K562 (cell line): ENCODE measurements around the gene PPP1R13L. TPM values are rescaled to one million over a fixed set of nuclear protein-coding genes. Genes with fewer than 3 reads are reported as not detected.

Experiments used
- BRCA1 ChIP-seq, 2 experiments: fragments of 450-650 bp in 1 of 2; sonication (generic) in 1 of 2; formaldehyde crosslinking in 1 of 2; IDR thresholded peaks; 2 replicates each; pipeline versions ENCODE4 v1.5.0 to v1.6.1; 2017 to 2020; ENCODE audit warnings: mild to moderate bottlenecking in 1 of 2, missing genetic modification reagents in 1 of 2
- CHD2 ChIP-seq: IDR thresholded peaks from 2 replicates; pipeline ENCODE4 v1.6.1; 2011; ENCODE audit warnings: low read depth, low read length
- ESRRA ChIP-seq: fragments of 450-650 bp; IDR thresholded peaks from 2 replicates; pipeline ENCODE4 v1.6.1; 2014; ENCODE audit warnings: low read depth, mild to moderate bottlenecking, moderate library complexity, borderline replicate concordance
- ID3 ChIP-seq, 2 experiments: fragments of 250-450 bp in 1 of 2; fragments of 450-650 bp in 1 of 2; sonication (Bioruptor Pico) in 1 of 2; IDR thresholded peaks; 2 replicates each; pipeline versions ENCODE4 v1.6.1 to v1.8.0; 2016 to 2021; ENCODE audit warnings: mild to moderate bottlenecking in 2 of 2, moderate library complexity in 2 of 2, missing compliant biosample characterization in 1 of 2, missing genetic modification characterization in 1 of 2
- MEF2D ChIP-seq: conservative IDR thresholded peaks from 2 replicates; pipeline ENCODE4 v1.6.1; 2016; ENCODE audit warnings: low read depth, missing genetic modification characterization, missing compliant biosample characterization
- MEIS2 ChIP-seq: fragments of 450-650 bp; IDR thresholded peaks from 2 replicates; pipeline ENCODE4 v1.6.1; 2014; ENCODE audit warnings: mild to moderate bottlenecking; ENCODE audit not compliant: partially characterized antibody
- NCOA1 ChIP-seq: fragments of 450-650 bp; IDR thresholded peaks from 2 replicates; pipeline ENCODE4 v1.6.1; 2016; ENCODE audit warnings: low read depth
- NFIC ChIP-seq: fragments of 450-650 bp; IDR thresholded peaks from 2 replicates; pipeline ENCODE4 v1.6.1; 2017; ENCODE audit warnings: mild to moderate bottlenecking, inconsistent platforms
- PREB ChIP-seq: sonication (generic); formaldehyde crosslinking; IDR thresholded peaks from 2 replicates; pipeline ENCODE4 v1.8.1; 2023; ENCODE audit warnings: mild to moderate bottlenecking, missing genetic modification reagents
- SIN3B ChIP-seq: fragments of 450-650 bp; IDR thresholded peaks from 2 replicates; pipeline ENCODE4 v1.6.1; 2017; ENCODE audit warnings: low read depth, mild to moderate bottlenecking, moderate library complexity
- SMAD4 ChIP-seq: fragments of 250-450 bp; sonication (Bioruptor Pico); conservative IDR thresholded peaks from 2 replicates; pipeline ENCODE4 v1.8.0; 2021; ENCODE audit warnings: inconsistent platforms, mild to moderate bottlenecking, moderate library complexity
- SRSF7 ChIP-seq: fragments of 200-400 bp; formaldehyde crosslinking; optimal IDR thresholded peaks from 2 replicates; pipeline ENCODE3; 2017; ENCODE audit warnings: mild to moderate bottlenecking, low read depth, low read length
- SUPT5H ChIP-seq: fragments of 450-650 bp; IDR thresholded peaks from 2 replicates; pipeline ENCODE4 v1.6.1; 2016
- ZBTB11 ChIP-seq, 3 experiments: fragments of 200-800 bp in 1 of 3; fragments of 250-450 bp in 1 of 3; fragments of 450-650 bp in 1 of 3; sonication (Bioruptor Pico) in 1 of 3; sonication (Bioruptor generic) in 1 of 3; formaldehyde crosslinking in 1 of 3; IDR thresholded peaks; 2 replicates each; pipeline versions ENCODE4 v1.6.1 to v1.8.0; 2016 to 2022; ENCODE audit warnings: mild to moderate bottlenecking in 2 of 3, missing genetic modification characterization in 2 of 3, missing compliant biosample characterization in 1 of 3, moderate library complexity in 1 of 3
- ZFP30 ChIP-seq: fragments of 250-450 bp; sonication (Bioruptor Pico); IDR thresholded peaks from 2 replicates; pipeline ENCODE4 v1.8.0; 2022; ENCODE audit warnings: moderate library complexity, mild to moderate bottlenecking, inconsistent platforms, borderline replicate concordance
- ZNF197 ChIP-seq: fragments of 200-800 bp; sonication (Bioruptor generic); IDR thresholded peaks from 2 replicates; pipeline ENCODE4 v1.6.1; 2016; ENCODE audit warnings: low read depth, missing genetic modification characterization, missing compliant biosample characterization
- ZNF212 ChIP-seq: fragments of 450-650 bp; formaldehyde crosslinking; IDR thresholded peaks from 2 replicates; pipeline ENCODE4 v1.4.0; 2020; ENCODE audit warnings: mild to moderate bottlenecking
- ZNF253 ChIP-seq: fragments of 250-450 bp; sonication (Bioruptor Pico); conservative IDR thresholded peaks from 2 replicates; pipeline ENCODE4 v1.6.1; 2021; ENCODE audit warnings: mild to moderate bottlenecking
- ZNF274 ChIP-seq: IDR thresholded peaks from 2 replicates; pipeline ENCODE4 v1.6.1; 2011; ENCODE audit warnings: low read depth, mild to moderate bottlenecking, low read length, moderate library complexity, borderline replicate concordance
- ZNF444 ChIP-seq: fragments of 250-450 bp; sonication (Bioruptor Pico); IDR thresholded peaks from 2 replicates; pipeline ENCODE4 v1.4.0; 2020; ENCODE audit warnings: mild to moderate bottlenecking, moderate library complexity
- ZNF778 ChIP-seq: fragments of 450-650 bp; formaldehyde crosslinking; IDR thresholded peaks from 2 replicates; pipeline ENCODE4 v1.4.0; 2020; ENCODE audit warnings: mild to moderate bottlenecking, moderate library complexity
- polyA plus RNA-seq, 8 experiments: library from polyadenylated mRNA; depleted of rRNA in 4 of 8; stranded (reverse) in 5 of 8; unstranded in 3 of 8; fragments of >200 nt; fragmentation: Nextera tagmentation in 2 of 8; fragmentation: Illumina TruSeq in 1 of 8; extraction: Ambion mirVana in 2 of 8; extraction: Trizol in 1 of 8; gene quantifications; 2 replicates each; pipeline versions ENCODE4 v1.2.1 to v1.2.3, GENCODE V29; 2011 to 2014; ENCODE audit warnings: inconsistent platforms in 1 of 8, missing spikeins in 1 of 8
- total RNA-seq, 7 experiments: library from RNA; depleted of rRNA in 6 of 7; stranded (reverse); fragments of >200 nt in 6 of 7; fragmentation: Illumina TruSeq in 2 of 7; extraction: Trizol in 2 of 7; gene quantifications; 2 replicates each; pipeline versions ENCODE4 v1.2.1 to v1.2.3, GENCODE V29; 2011 to 2021; ENCODE audit warnings: low replicate concordance in 1 of 7
- TF ChIP-seq, protein P1 (sequence below): sonication (generic); formaldehyde crosslinking; IDR thresholded peaks from 2 replicates; pipeline ENCODE4 v1.8.1; 2023; ENCODE audit warnings: mild to moderate bottlenecking, missing genetic modification reagents, moderate library complexity

PPP1R13L gene
- total and polyA plus RNA-seq, 9 of the 15 experiments (the other 6 are each of a cell fraction or from before 2014, with no cell fraction given) = 0.32 to 6.7 (median 2.0) TPM

DNA sequence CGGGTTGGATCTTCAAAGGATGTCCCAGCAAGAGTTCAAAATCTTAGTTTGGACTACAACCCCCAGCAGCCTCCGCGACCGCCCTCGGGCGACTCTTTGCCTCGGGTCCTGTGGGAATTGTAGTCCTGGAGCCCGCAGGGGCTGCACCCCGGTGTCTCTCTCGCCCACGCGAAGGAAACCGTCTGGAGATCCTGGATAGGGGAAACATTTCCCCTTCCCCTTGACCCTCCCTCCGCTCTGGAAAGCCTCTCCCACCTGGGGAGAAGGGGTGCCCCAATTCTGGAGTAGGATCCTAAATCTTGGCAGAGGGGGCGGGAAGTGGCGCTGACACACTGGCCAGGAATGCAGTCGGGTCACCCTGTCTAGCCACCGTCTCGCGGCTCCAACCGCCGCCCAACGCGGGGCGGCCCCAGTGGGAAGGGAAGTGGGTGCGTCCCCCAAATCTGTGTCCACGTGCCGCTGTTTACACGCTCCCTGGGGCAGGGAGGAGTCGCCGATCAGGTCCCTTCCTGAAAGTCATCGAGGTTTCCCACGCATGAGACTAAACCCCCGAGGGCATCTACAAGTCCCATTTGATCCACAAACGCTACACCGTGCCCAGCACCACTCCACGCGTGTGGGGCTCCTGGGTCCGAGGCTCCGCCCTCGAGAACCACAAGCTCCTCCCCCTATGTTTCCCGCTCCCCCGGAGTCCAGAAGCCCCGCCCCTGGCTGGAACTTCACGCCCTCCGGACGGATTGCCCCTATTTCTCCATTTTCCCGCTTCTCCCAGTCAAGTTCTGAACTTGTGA, 761 bp upstream of the PPP1R13L start (continued):
- no peak for TF ChIP-seq PREB (CRISPR knock-in tag)
- no peak; a peak in 1 of 6 replicates for TF ChIP-seq ZBTB11 (CRISPR knock-in tag; IDR thresholded peaks at IDR 0.05)
- no peak for TF ChIP-seq SRSF7
- TF ChIP-seq SMAD4 (CRISPR knock-in tag) = peak; percentile 98
- TF ChIP-seq ESRRA = no peak; the same call in none of the 2 replicates
- TF ChIP-seq, protein P1, sequence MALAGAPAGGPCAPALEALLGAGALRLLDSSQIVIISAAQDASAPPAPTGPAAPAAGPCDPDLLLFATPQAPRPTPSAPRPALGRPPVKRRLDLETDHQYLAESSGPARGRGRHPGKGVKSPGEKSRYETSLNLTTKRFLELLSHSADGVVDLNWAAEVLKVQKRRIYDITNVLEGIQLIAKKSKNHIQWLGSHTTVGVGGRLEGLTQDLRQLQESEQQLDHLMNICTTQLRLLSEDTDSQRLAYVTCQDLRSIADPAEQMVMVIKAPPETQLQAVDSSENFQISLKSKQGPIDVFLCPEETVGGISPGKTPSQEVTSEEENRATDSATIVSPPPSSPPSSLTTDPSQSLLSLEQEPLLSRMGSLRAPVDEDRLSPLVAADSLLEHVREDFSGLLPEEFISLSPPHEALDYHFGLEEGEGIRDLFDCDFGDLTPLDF = peak; percentile 83; the same call in 1 of the 2 replicates
- TF ChIP-seq NCOA1 = 0 out of 2 replicates have a peak, but pooled peaks have one; percentile 13
- no peak for TF ChIP-seq ZFP30 (CRISPR knock-in tag)
- peak; percentile 51 for TF ChIP-seq SUPT5H
- TF ChIP-seq ZNF253 (CRISPR knock-in tag) = no peak
- TF ChIP-seq ZNF444 = no peak
- TF ChIP-seq ID3 (CRISPR knock-in tag; IDR thresholded peaks at IDR 0.05) = no peak
- no peak for TF ChIP-seq ID3 (tag; IDR thresholded peaks at IDR 0.05)
- TF ChIP-seq ZNF778 = no peak
- TF ChIP-seq MEIS2 = peak; percentile 21
- no peak for TF ChIP-seq ZNF274
- TF ChIP-seq CHD2 = peak; percentile 24; the same call in 1 of the 2 replicates
- TF ChIP-seq BRCA1 (IDR thresholded peaks at IDR 0.05) = no peak
- no peak for TF ChIP-seq BRCA1 (CRISPR knock-in tag; IDR thresholded peaks at IDR 0.05)
- TF ChIP-seq NFIC = peak; percentile 61
- no peak for TF ChIP-seq ZNF197 (CRISPR knock-in tag)
- TF ChIP-seq SIN3B = no peak
- TF ChIP-seq MEF2D (tag) = no peak
- TF ChIP-seq ZNF212 (CRISPR knock-in tag) = no peak
